ENCODE measurements around the gene GPR152.

GRCh38 chr11:67406420-67406968, 46.0 kb downstream of the GPR152 start:
- no peak for TF ChIP-seq CTCF (IDR thresholded peaks at IDR 0.05)
- no peak for TF ChIP-seq POLR2AphosphoS5 (IDR thresholded peaks at IDR 0.05)
- TF ChIP-seq POLR2A (IDR thresholded peaks at IDR 0.05): no peak
- TF ChIP-seq EP300 (IDR thresholded peaks at IDR 0.05): no peak

Measured in gastroesophageal sphincter (tissue), 3 donors.